GDM1 (cell line): Measurements from ENCODE around the gene GCM1.
A peak's percentile ranks its signal among the peaks of the same experiment; 100 is the strongest.
"Not testable (repeated sequence)": the region's sequence is repeated elsewhere in the genome, so short reads cannot be mapped to it uniquely, and the experiment has no call there.

ENCODE experiments used
- DNase-seq: peaks from one replicate; lab custom pipeline; 2025; lab: John Stamatoyannopoulos, UW

Gene GCM1

GRCh38 chr6:53148684-53149083 lies at the start of gene GCM1:
GCM1 (minus strand) TSS chr6:53148841; CDS start chr6:53145632, 3,209 bp downstream.
- no peak for DNase-seq

GRCh38 chr6:53197553-53197952 lies 48.9 kb upstream of the GCM1 start:
- DNase-seq: no peak

GRCh38 chr6:53195048-53195447 lies 46.4 kb upstream of the GCM1 start:
- DNase-seq: no peak

GRCh38 chr6:53192682-53193188 lies 44.1 kb upstream of the GCM1 start:
- no peak for DNase-seq

- no peak for DNase-seq
Measured at GRCh38 chr6:53189554-53189953, 40.9 kb upstream of the GCM1 start.

GRCh38 chr6:53188833-53189232 lies 40.2 kb upstream of the GCM1 start:
- DNase-seq: no peak

- DNase-seq: no peak
Measured at GRCh38 chr6:53180678-53181077, 32.0 kb upstream of the GCM1 start.

GRCh38 chr6:53179961-53180651 lies 31.5 kb upstream of the GCM1 start:
- DNase-seq: no peak

GRCh38 chr6:53178837-53179432 lies 30.3 kb upstream of the GCM1 start:
- no peak for DNase-seq

- DNase-seq: no peak
Measured at GRCh38 chr6:53175027-53175426, 26.4 kb upstream of the GCM1 start.

GRCh38 chr6:53172468-53172803 lies 23.8 kb upstream of the GCM1 start:
- no peak for DNase-seq

- DNase-seq: peak; percentile 65
Measured at GRCh38 chr6:53171605-53172467, 23.2 kb upstream of the GCM1 start.

GRCh38 chr6:53168516-53169267 lies 20.1 kb upstream of the GCM1 start:
- no peak for DNase-seq

- DNase-seq: no peak
Measured at GRCh38 chr6:53165293-53165692, 16.7 kb upstream of the GCM1 start.

GRCh38 chr6:53162606-53163005 lies 14.0 kb upstream of the GCM1 start:
- DNase-seq: no peak

GRCh38 chr6:53161481-53162009 lies 12.9 kb upstream of the GCM1 start:
- no peak for DNase-seq

- DNase-seq: no peak
Measured at GRCh38 chr6:53159558-53159957, 10.9 kb upstream of the GCM1 start.

- not testable (repeated sequence) for DNase-seq
Measured at GRCh38 chr6:53158076-53158475, 9.4 kb upstream of the GCM1 start.

GRCh38 chr6:53155279-53155678 lies 6.6 kb upstream of the GCM1 start:
- not testable (repeated sequence) for DNase-seq

- DNase-seq: no peak
Measured at GRCh38 chr6:53154794-53155193, 6.2 kb upstream of the GCM1 start.

GRCh38 chr6:53154071-53154470 lies 5.4 kb upstream of the GCM1 start:
- no peak for DNase-seq

GRCh38 chr6:53152576-53152975 lies 3.9 kb upstream of the GCM1 start:
- DNase-seq: no peak
